Fibroblast of the aortic adventitia (primary cell): ENCODE data around the gene PLXNA2. TPM values are rescaled to one million over a fixed set of nuclear protein-coding genes. Genes with fewer than 3 reads are reported as not detected.

Source experiments
- DNase-seq: peaks from one replicate; pipeline ENCODE4 v3.0.0-alpha.2; 2010; ENCODE audit warnings: low read depth
- H3K4me3 ChIP-seq: 2 replicates; pipeline ENCODE4 v1.5.1; 2011; ENCODE audit warnings: low read depth, mild to moderate bottlenecking, control low read depth, low read length, moderate library complexity
- CTCF ChIP-seq: IDR thresholded peaks from 2 replicates; pipeline ENCODE4 v1.5.1; 2011; ENCODE audit warnings: mild to moderate bottlenecking, low read length, control low read depth, inconsistent platforms; ENCODE audit not compliant: insufficient read depth
- total RNA-seq: library from RNA; depleted of rRNA; stranded (reverse); fragments of >200 nt; gene quantifications from 2 replicates; pipeline ENCODE4 v1.2.3, GENCODE V29; 2012; ENCODE audit warnings: low replicate concordance

Gene PLXNA2
- total RNA-seq, 1 donor: 8.0 TPM

GRCh38 chr1:208231881-208232661, 12.1 kb downstream of the PLXNA2 start:
- peak; percentile 61 for DNase-seq
- TF ChIP-seq CTCF: no peak
- H3K4me3 ChIP-seq: no peak overlapping the region

GRCh38 chr1:208230668-208231529, 13.3 kb downstream of the PLXNA2 start:
- DNase-seq: no peak
- H3K4me3 ChIP-seq: no peak overlapping the region
- TF ChIP-seq CTCF: no peak

- no peak for TF ChIP-seq CTCF
- H3K4me3 ChIP-seq: no peak overlapping the region
- DNase-seq: no peak
Observed at GRCh38 chr1:208228550-208228949, 15.6 kb downstream of the PLXNA2 start.

GRCh38 chr1:208228026-208228425, 16.2 kb downstream of the PLXNA2 start:
- no peak for DNase-seq
- TF ChIP-seq CTCF: no peak
- no peak overlapping the region for H3K4me3 ChIP-seq

- no peak overlapping the region for H3K4me3 ChIP-seq
- no peak for TF ChIP-seq CTCF
- DNase-seq: peak; percentile 93
Observed at GRCh38 chr1:208227366-208227765, 16.8 kb downstream of the PLXNA2 start.

GRCh38 chr1:208225954-208226937, 17.9 kb downstream of the PLXNA2 start:
- DNase-seq: no peak
- H3K4me3 ChIP-seq: no peak overlapping the region
- TF ChIP-seq CTCF: no peak
